Astrocyte of the spinal cord (primary cell): ENCODE measurements around the gene DNAJA2.

Experiments
- DNase-seq: peaks from one replicate; pipeline ENCODE4 v3.0.0; 2011; ENCODE audit warnings: low read depth, low spot score
- H3K4me3 ChIP-seq: 2 replicates; pipeline ENCODE4 v1.5.1; 2011; ENCODE audit warnings: low read depth, mild to moderate bottlenecking, low read length, moderate library complexity
- in situ Hi-C: cut with HindIII; loops from 2 replicates; pipeline ENCODE4 v1.10.0; 2017; ENCODE audit warnings: low sequenced_read_pairs
- TF ChIP-seq, protein P1 (sequence below): IDR thresholded peaks from 2 replicates; pipeline ENCODE4 v1.5.1; 2012; ENCODE audit warnings: low read depth, mild to moderate bottlenecking, low read length, inconsistent platforms

The DNAJA2 gene

DNA sequence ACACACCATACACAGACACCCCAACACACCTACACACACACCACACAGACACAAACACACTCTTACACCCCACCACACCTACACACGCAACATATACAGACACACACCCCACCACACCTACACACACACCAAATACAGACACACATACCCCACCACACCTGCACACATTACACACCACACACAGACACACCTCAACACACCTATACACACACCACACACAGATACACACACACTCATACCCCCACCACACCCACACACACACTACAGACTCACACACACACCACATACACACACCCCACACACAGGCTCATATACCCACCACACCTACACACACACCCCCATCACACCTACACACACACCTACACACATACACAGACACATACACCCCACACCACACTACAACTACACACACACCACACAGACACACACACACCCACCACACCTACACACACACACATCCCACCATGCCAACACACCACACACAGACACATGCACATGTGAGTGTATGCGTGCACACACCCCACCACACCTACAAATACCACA is 57.9 kb downstream of the DNAJA2 start:
- no peak overlapping the region for H3K4me3 ChIP-seq
- in situ Hi-C loops: no loop called here
- TF ChIP-seq, protein P1, sequence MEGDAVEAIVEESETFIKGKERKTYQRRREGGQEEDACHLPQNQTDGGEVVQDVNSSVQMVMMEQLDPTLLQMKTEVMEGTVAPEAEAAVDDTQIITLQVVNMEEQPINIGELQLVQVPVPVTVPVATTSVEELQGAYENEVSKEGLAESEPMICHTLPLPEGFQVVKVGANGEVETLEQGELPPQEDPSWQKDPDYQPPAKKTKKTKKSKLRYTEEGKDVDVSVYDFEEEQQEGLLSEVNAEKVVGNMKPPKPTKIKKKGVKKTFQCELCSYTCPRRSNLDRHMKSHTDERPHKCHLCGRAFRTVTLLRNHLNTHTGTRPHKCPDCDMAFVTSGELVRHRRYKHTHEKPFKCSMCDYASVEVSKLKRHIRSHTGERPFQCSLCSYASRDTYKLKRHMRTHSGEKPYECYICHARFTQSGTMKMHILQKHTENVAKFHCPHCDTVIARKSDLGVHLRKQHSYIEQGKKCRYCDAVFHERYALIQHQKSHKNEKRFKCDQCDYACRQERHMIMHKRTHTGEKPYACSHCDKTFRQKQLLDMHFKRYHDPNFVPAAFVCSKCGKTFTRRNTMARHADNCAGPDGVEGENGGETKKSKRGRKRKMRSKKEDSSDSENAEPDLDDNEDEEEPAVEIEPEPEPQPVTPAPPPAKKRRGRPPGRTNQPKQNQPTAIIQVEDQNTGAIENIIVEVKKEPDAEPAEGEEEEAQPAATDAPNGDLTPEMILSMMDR: no peak
- DNase-seq: no peak

DNA sequence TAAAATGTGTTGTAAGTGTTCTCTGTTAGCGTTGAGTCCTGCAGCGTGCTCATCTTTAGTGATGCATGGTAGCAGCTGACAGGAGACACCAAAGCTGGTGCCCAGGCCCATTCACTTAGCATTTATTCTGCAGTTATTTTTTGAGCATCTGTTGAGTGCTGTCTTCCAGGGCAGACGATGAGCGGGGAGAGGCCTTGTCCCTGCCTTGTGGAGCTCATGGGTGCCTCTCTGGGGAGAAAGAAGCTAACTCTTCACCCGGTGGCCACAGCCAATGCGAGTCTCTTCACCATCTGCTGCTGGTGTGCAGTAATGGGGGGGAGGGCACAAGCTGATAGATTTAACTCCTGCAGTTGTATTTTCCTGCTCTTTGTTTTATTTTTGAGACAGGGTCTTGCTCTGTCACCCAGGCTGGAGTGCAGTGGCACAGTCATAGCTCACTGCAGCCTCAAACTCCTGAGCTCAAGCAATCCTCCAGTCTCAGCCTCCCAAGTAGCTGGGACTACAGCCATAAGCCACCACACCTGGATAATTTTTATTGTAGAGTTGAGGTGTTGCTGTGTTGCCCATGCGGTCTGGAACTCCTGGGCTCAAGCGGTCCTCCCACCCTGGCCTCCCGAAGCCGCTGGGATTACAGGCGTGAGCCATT is 58.8 kb downstream of the DNAJA2 start:
- TF ChIP-seq, protein P1: no peak
- in situ Hi-C loops: no loop called here
- no peak for DNase-seq
- H3K4me3 ChIP-seq: no peak overlapping the region

DNA sequence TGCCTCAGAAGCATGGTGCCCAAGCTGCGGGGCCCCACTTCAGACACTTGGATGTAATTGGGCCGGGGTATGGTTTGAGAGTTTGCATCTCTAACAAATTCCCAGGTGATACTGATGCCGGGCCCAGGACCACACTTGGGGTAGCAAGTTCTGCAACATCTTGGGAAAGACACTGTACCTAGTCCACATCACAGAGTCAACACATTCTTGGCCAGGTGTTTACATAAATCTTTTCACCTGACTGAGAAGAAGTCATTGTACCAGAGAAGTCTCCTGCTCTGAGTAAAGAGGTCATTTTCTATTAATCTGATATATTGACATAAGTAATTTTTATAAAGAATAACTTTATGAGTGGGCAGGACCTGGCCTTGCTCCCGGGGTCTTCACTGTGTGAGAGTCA is 61.8 kb downstream of the DNAJA2 start:
- TF ChIP-seq, protein P1: no peak
- DNase-seq: no peak
- no peak overlapping the region for H3K4me3 ChIP-seq
- in situ Hi-C loops: no loop called here

DNA sequence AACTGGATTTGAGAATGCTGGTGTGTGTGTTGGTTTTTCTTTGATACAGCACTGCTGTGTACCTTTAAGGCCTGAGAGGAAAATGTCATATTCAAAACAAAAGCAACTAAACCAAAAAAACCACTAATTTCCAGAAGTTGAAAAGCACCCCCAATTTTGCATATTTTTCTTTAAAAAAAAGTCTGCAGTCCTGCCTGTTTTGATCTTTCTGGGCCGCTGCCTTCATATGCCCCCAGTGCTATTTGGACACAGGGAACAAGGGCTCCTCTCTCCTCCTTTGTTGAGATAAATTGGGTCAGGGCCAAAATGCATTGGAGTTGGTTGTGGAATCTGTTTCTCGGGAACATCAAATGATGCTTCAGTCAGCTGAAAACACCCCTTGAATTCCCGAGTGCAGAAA is 62.4 kb downstream of the DNAJA2 start:
- DNase-seq: no peak
- TF ChIP-seq, protein P1: no peak
- in situ Hi-C loops: no loop called here

DNA sequence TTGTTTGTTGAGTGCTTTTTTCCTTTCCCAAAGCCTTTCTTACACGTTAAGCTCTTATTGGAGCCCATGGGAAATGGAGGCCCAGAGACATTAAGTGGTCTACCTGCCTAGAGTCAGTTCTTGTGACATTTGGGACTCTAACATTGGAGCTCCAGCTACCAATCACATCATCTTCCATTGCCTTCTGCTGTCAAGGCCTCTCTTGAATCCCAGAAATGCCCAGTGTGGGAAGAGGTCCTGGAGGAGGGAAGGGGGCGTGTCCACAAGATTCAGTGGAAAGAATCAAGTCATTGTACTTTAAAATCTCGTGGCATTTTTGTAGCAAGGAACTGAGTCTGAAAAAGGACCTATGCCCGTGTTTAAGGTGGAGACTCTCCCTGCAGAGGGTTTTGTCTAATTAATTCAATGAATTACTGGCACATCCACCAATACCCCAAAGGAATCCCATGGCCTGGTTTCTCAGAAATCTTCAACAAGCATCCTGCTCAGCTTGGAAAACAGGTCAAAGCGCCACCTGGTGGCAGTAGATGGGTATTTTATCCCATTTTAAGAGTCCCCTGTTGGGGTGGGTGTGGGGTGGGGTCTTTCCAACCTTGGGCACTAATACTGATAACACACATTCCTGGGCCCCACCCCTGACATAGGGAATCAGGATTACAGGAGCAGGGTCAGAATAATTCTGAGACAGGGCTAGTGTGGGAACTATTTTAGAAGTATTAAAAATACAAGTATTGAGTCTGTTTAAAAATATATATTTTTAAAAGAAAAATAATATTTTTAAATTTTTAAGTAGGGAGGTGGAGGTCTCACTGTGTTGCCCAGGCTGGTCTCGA is 64.7 kb downstream of the DNAJA2 start:
- in situ Hi-C loops: no loop called here
- TF ChIP-seq, protein P1: peak; percentile 52
- DNase-seq: peak; percentile 75
- no peak overlapping the region for H3K4me3 ChIP-seq

More for the DNA sequence above, 62.4 kb downstream of the DNAJA2 start:
- H3K4me3 ChIP-seq: no peak overlapping the region

DNA sequence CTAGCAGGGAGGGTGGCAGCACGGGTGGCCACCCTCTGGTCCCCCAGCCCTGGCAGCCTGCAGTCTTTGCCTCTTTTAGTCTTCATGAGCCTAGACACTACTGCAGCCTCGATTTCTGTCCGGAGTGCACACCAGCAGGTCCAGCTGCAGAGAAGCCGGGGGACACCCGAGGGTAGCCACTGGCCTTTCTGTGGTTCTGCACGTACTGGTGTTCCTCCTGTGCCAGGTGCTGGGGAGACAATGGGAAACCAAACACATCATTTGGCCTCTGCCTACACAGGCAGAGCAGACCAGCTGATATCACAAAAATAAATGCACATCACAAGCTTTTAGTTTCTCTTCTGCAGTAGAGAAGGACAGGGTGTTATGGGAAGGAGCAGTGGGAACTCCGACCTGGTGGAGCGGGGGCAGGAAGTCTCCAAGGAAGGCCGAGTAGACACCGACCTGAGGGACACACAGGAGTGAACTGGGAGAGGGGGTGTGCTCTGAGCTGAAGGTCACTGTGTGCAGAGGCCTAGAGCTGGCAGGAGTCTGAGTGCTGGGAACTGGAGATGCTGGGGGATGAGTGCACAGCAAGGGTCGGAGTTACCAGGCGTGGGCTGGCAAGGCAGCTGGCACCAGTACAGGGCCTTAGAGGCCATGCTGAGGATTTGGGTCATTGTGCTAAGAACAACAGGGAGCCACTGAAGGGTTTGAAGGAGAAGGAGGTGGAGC is 66.3 kb downstream of the DNAJA2 start:
- in situ Hi-C loops: no loop called here
- no peak for DNase-seq
- H3K4me3 ChIP-seq: no peak overlapping the region
- TF ChIP-seq, protein P1: no peak
